ENCODE data around the gene BAD.

GRCh38 chr11:64235437-64236161 lies 48.9 kb downstream of the BAD start:
- no peak for TF ChIP-seq CTCF (optimal IDR thresholded peaks at IDR 0.05 in 1 of 3, IDR thresholded peaks at IDR 0.05 in 1 of 3, conservative IDR thresholded peaks at IDR 0.05 in 1 of 3; ENCODE audit: extremely low read depth in 1 of 3, insufficient read depth in 2 of 3, low read length in 3 of 3)
- no peak for TF ChIP-seq EZH2 (IDR thresholded peaks at IDR 0.05; ENCODE audit: low read length)

Measured in keratinocyte (primary cell).